Measurements from ENCODE around the gene CSTA. TPM values are rescaled to one million over a fixed set of nuclear protein-coding genes. Genes with fewer than 3 reads are reported as not detected.

CSTA gene
- total and polyA plus RNA-seq, 2 donors from 2014 or later = 0.80 to 4.6 TPM

DNA sequence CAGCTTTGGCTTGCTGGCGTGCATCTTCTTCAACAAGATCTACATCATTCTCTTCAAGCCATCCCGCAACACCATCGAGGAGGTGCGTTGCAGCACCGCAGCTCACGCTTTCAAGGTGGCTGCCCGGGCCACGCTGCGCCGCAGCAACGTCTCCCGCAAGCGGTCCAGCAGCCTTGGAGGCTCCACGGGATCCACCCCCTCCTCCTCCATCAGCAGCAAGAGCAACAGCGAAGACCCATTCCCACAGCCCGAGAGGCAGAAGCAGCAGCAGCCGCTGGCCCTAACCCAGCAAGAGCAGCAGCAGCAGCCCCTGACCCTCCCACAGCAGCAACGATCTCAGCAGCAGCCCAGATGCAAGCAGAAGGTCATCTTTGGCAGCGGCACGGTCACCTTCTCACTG is 40.6 kb upstream of the CSTA start:
- H3K9me3 ChIP-seq (ENCODE audit: control insufficient read depth in 2 of 3, insufficient read depth in 1 of 3, low read length in 3 of 3) = no peaks in the 10 kb centered on the region
- H3K36me3 ChIP-seq (ENCODE audit: control insufficient read depth in 2 of 3, insufficient read depth in 3 of 3, low read length in 3 of 3) = no peaks in the 10 kb centered on the region
- no peak overlapping the region for H3K27ac ChIP-seq (ENCODE audit: low read depth in 2 of 2, low read length in 2 of 2)
- H3K9ac ChIP-seq (ENCODE audit: low read length in 3 of 3) = no peak overlapping the region
- H3K4me3 ChIP-seq (ENCODE audit: low read length in 3 of 3) = no peak overlapping the region
- FAIRE-seq = no peak
- no peaks in the 10 kb centered on the region for H3K4me1 ChIP-seq (ENCODE audit: control insufficient read depth in 2 of 3, insufficient read depth in 2 of 3, low read depth in 1 of 3, low read length in 3 of 3)
- intact Hi-C loops (cut with DNase I) = no loop called here
- TF ChIP-seq, protein P1, sequence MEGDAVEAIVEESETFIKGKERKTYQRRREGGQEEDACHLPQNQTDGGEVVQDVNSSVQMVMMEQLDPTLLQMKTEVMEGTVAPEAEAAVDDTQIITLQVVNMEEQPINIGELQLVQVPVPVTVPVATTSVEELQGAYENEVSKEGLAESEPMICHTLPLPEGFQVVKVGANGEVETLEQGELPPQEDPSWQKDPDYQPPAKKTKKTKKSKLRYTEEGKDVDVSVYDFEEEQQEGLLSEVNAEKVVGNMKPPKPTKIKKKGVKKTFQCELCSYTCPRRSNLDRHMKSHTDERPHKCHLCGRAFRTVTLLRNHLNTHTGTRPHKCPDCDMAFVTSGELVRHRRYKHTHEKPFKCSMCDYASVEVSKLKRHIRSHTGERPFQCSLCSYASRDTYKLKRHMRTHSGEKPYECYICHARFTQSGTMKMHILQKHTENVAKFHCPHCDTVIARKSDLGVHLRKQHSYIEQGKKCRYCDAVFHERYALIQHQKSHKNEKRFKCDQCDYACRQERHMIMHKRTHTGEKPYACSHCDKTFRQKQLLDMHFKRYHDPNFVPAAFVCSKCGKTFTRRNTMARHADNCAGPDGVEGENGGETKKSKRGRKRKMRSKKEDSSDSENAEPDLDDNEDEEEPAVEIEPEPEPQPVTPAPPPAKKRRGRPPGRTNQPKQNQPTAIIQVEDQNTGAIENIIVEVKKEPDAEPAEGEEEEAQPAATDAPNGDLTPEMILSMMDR (IDR thresholded peaks at IDR 0.05; ENCODE audit: borderline replicate concordance, extremely low read depth, insufficient read depth) = no peak
- no peak for DNase-seq
- H3K27me3 ChIP-seq (ENCODE audit: control insufficient read depth, insufficient read depth, low read length) = no peaks in the 10 kb centered on the region

DNA sequence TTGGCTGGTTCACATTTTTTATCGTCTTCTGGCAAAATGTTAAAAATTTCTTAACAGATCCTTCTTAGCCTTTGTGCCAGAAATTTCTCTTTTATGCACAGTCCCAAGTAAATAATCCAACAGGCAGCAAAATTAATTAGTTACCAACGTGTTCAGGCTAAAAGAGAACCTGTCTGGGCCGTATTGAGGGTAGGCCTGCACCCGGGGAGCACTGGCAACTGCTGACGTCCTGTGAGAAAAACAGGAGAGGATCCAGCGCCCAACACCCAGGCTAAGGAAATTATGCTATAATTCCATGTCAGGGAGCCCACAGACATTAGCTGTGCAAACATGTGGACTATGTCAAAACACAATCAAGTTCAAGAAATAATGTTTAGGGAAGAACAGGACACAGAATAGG is 30.7 kb upstream of the CSTA start:
- peaks cover 0 to 42% (median 24%) of the 10 kb centered on the region in 3 donors for H3K4me1 ChIP-seq (ENCODE audit: control insufficient read depth in 2 of 3, insufficient read depth in 2 of 3, low read depth in 1 of 3, low read length in 3 of 3)
- H3K9me3 ChIP-seq (ENCODE audit: control insufficient read depth in 2 of 3, insufficient read depth in 1 of 3, low read length in 3 of 3) = no peaks in the 10 kb centered on the region
- no peaks in the 10 kb centered on the region for H3K36me3 ChIP-seq (ENCODE audit: control insufficient read depth in 2 of 3, insufficient read depth in 3 of 3, low read length in 3 of 3)
- TF ChIP-seq, protein P1 (IDR thresholded peaks at IDR 0.05; ENCODE audit: borderline replicate concordance, extremely low read depth, insufficient read depth) = no peak
- intact Hi-C loops (cut with DNase I) = no loop called here
- H3K27ac ChIP-seq (ENCODE audit: low read depth in 2 of 2, low read length in 2 of 2) = peak overlapping the region; percentile 32 to 63
- H3K27me3 ChIP-seq (ENCODE audit: control insufficient read depth, insufficient read depth, low read length) = no peaks in the 10 kb centered on the region
- FAIRE-seq (peak; percentile 88), DNase-seq (peak in 2 of 5 donors; percentile 8 to 21)
- no peak overlapping the region for H3K4me3 ChIP-seq (ENCODE audit: low read length in 3 of 3)
- H3K9ac ChIP-seq (ENCODE audit: low read length in 3 of 3) = peak overlapping the region in 1 of 3 donors; percentile 28

DNA sequence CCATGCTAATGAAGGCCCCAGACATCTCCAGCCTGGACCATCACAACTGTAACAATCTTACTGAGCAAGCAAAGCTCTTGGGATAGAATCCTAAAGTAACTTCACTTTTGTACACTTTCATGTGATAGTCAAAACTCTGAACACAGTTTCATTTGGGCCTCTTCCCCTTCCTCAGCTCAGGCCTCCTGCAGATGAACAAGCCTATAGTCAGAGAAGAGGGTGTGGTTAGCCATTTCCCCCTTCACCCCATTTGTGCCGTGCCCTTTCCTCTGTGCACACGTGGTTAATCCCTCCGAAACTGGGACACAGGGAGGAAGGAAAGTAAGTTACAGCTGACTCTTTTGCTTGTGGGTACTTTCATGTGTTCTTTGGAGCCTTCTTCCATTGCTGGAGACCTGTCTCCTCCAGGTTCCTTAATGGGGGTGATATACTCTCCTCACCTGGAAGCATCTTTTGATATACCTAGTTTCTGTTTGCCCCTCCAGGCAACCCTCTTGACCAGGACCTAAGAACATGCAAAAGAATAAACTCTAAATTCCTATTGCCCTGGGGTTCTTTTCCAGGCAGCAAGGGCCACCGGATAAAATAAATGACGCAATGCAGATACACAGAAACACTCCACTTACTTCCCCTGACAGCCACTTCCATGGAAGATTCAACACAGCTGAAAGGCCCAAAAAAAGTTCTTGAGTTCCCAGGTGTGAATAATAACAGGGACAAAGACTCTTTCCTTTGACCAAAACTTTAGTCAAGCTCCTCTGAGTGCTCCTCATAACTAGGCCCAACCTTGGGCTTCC is 29.6 kb upstream of the CSTA start:
- peak overlapping the region in 1 of 3 donors; percentile 28 for H3K9ac ChIP-seq (ENCODE audit: low read length in 3 of 3)

More for the DNA sequence above, 29.6 kb upstream of the CSTA start:
- Histone ChIP-seq H3K9me3 (ENCODE audit: control insufficient read depth in 2 of 3, insufficient read depth in 1 of 3, low read length in 3 of 3) (no peaks in the 10 kb centered on the region), H3K4me1 (ENCODE audit: control insufficient read depth in 2 of 3, insufficient read depth in 2 of 3, low read depth in 1 of 3, low read length in 3 of 3) (peaks cover 0 to 42% (median 24%) of the 10 kb centered on the region in 3 donors), H3K27ac (ENCODE audit: low read depth in 2 of 2, low read length in 2 of 2) (peak overlapping the region; percentile 32 to 63), H3K36me3 (ENCODE audit: control insufficient read depth in 2 of 3, insufficient read depth in 3 of 3, low read length in 3 of 3) (no peaks in the 10 kb centered on the region), H3K27me3 (ENCODE audit: control insufficient read depth, insufficient read depth, low read length) (no peaks in the 10 kb centered on the region), H3K4me3 (ENCODE audit: low read length in 3 of 3) (no peak overlapping the region)
- intact Hi-C loops (cut with DNase I) = no loop called here
- no peak for FAIRE-seq
- DNase-seq = no peak
- TF ChIP-seq, protein P1 (IDR thresholded peaks at IDR 0.05; ENCODE audit: borderline replicate concordance, extremely low read depth, insufficient read depth) = no peak

Measured in kidney (tissue), 14 donors.